ENCODE measurements around the gene JAM3.

GRCh38 chr11:134170177-134170918 lies 101.5 kb downstream of the JAM3 start:
- TF ChIP-seq CTCF (IDR thresholded peaks at IDR 0.05): no peak
- TF ChIP-seq POLR2A (IDR thresholded peaks at IDR 0.05): no peak
- TF ChIP-seq EP300 (IDR thresholded peaks at IDR 0.05): no peak
- no peak for TF ChIP-seq POLR2AphosphoS5 (IDR thresholded peaks at IDR 0.05)
